ENCODE measurements around the gene UBE2G2.

Gene UBE2G2

DNA sequence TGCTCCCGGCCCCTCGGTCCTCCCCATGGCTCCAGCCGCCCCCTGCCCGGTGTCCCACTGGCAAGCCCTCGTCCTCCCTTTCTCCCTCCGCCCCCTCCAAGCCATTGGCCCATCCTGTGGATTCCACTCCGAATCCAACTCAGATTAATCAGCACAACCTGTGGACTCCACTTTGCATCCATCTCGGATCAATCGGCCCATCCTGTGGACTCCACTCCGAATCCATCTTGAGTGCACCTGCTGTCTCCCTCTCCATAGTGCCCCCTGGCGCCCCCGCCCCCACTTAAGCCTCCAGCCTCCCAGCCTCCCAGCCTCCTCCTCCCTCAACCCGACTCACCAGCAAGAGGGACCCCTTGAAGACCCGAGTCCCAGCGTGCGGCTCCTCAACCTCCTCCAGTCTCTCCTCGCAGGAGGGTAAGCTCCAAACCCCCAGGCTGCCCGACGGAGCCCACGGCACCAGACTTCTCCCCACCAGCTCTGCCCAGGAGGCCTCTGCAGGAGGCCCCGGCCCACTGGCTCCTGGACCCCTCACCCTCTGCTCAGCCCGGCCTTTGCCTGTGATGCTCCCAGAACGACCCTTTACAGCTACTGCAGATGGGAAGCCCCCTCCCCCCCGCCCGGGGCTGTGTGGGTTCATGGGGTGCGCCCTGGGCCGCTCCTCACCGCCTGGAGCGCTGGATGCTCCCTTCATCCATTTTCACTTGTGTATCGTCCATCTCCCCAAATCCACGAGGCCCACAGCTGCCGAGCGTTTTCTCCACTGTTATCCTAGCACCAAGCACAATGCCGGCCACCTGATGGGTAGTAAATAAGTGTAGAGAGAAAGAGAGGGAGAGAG is 49.6 kb downstream of the UBE2G2 start:
- DNase-seq (ENCODE audit: low read depth in 1 of 2, low spot score in 1 of 2) = no peak

DNA sequence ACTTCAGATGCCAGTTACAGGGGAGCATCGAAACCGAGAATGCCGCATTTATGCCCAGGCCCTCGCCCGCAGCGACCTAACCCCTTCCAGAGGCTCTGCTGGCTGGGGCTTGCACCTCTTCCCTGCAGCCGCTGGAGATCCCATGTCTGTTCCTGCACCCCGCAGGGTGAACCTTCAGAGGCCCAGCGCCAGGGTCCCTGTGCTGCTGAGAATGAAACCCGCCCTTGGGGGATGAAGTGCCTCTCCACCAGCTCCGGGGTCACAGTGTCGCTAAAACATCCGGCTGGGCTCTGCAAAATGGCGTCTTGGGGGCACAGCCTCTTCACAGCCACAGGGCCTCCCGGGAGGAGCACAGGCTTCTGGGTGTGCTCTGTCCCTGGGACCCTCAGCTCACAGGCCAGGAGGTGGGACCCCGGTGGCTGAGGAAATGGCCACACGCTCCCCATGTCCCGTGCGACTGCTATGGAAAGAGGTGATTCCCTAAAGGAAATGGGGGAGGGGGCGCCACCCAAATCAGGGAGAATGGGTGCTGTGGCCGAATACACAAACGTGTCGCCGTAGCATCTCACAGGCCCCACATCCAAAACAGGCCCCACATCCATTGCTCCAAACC is 50.3 kb downstream of the UBE2G2 start:
- no peak for DNase-seq (ENCODE audit: low read depth in 1 of 2, low spot score in 1 of 2)

DNA sequence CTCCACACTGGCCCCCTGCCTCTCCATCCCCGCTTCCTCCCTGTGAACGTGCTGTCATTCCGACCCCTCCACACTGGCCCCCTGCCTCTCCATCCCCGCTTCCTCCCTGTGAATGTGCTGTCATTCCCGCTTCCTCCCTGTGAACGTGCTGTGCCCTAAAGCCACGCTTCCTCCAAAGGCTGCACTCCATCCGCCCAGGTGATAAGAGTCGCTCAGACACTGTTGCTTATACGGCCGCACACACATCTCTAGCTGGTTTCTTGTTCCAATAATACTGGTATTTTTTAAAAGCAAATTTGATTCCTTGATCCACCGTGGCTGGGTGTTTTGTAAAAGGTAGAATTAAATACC is 51.0 kb downstream of the UBE2G2 start:
- no peak for DNase-seq (ENCODE audit: low read depth in 1 of 2, low spot score in 1 of 2)

DNA sequence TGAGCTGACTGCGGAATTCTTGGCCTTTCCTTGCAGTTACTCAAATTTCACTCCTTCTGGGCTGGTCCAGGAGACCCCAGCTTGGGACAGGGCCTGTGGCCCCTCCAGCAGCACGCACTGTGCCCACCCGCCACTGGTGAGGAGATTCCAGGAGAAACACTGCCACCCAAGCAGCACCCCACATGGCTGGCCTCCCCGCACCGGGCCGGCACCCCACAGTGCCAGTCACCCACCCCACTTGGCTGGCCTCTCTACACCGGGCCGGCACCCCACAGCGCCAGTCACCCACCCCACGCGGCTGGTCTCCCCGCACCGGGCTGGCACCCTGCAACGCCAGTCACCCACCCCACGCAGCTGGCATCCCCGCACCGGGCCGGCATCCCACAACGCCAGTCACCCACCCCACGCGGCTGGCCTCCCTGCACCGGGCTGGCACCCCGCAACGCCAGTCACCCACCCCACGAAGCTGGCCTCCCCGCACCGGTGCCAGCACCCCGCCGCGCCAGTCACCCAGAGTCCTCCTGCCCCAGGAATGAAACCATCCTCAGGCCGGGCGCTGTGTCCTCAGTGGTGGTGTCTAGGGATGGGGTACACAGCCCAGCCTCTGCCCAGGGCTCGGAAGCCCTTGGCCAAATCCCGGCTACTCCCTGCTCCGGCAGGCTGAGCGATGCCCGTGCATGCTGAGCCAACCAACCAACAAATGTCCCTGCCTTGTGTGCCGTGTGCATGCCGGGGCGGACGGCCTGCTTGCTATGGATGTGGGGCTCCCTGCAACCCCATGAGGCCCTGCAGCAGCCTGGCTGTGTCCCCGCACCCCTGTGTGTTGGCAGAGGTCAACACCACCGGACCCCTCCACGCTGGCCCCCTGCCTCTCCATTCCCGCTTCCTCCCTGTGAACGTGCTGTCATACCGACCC is 51.6 kb downstream of the UBE2G2 start:
- no peak for DNase-seq (ENCODE audit: low read depth in 1 of 2, low spot score in 1 of 2)

DNA sequence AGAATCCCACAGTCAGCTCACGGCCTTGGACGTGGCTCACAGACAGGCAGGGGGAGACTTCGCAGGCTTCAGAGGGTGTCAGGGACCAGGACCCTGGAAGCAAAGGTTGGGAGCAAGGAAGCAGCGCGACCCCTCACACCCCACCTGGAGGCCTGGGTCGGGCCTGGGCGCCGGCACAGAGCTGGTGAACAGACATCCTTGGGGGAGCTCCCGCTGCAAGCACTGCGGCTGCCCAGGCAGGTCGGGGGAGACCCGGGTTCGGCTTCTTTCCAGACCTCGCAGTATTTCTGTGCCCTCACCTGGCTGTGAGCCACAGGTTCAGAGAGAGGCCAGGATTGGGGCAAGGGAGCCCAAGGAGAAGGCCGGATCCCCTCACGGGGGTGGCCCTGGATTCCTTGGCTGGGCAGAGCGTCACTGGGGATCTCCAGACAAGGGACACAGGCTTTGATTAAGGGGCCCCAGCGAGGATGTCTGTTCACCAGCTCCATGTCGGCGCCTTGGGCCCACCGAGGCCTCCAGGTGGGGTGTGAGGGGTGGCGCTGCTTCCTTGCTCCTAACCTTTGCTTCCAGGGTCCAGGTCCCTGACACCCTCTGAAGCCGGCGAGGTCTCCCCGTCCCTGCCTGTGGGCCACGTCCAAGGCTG is 52.4 kb downstream of the UBE2G2 start:
- no peak for DNase-seq (ENCODE audit: low read depth in 1 of 2, low spot score in 1 of 2)

DNA sequence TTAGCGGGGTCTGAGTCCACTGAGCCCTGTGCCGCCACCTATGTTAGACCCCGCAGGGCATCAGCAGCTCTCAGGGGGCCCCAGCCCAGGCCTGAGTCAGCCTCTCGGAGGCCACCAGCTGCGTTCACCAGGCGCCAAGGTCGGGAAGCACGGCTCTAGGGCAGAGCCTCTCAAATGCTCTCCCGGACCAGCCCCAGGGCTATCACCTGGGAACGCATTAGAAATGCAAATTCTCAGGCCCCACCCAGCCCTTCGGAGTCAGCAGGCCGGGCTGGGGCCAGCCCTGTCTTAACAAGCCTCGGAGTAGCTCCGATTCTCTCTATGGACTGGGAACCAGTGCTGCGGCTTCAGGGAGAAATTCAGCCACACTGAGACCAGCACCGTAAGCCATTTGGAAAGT is 53.0 kb downstream of the UBE2G2 start:
- DNase-seq (ENCODE audit: low read depth in 1 of 2, low spot score in 1 of 2) = no peak

DNA sequence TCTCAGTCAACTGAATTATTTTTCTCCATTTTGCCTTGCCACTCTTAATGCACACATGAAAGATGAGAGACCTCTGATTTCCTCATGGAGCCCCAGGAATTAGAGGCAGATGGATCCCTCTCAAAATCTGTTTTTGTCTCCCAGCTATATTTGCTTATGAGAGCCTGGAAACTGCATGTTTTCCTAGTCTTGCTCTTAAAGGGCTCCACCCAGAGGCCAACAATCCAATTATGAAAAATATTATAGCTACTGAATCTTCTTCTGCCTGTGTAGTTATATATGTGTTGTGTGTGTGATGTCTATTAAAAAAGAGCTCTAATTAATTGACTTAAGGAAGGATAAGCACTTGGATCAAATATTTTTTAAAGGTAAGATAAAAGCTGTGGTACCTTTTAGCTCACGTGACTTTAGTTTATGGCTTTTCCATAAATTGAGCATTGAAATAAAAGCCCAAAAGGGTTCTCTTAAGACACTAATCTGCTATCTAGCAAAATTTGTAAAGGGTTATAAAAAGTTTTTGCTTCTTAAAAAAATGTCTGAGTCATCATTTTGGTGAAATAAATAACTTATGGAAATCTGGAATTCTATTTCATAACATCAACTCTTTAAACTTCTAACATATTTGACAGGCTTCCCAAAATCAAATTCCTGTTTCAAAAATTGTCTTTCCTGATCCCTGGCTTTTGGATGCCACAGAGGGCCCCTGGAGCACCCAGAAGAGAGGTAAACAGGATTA is 59.0 kb downstream of the UBE2G2 start:
- DNase-seq (ENCODE audit: low read depth in 1 of 2, low spot score in 1 of 2) = no peak

DNA sequence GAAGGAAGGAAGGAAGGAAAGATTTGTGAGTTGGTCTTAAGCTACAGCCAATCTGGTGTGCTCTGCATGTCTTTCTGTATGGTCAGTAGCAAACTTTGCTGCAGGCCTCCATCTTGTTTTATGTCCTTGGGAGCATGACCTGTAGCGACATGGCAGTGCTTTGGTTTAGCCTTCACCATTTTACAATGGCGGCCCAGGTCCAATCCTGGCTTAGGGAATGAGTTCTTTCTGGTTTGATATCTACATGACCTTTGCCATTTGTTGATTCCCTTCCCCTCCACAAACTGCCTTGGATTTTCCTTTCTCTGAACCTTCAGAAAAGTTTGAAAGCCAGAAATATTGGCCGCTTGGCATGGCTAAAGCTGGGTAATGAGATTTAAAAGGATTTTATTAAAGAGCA is 59.7 kb downstream of the UBE2G2 start:
- DNase-seq (ENCODE audit: low read depth in 1 of 2, low spot score in 1 of 2) = no peak

DNA sequence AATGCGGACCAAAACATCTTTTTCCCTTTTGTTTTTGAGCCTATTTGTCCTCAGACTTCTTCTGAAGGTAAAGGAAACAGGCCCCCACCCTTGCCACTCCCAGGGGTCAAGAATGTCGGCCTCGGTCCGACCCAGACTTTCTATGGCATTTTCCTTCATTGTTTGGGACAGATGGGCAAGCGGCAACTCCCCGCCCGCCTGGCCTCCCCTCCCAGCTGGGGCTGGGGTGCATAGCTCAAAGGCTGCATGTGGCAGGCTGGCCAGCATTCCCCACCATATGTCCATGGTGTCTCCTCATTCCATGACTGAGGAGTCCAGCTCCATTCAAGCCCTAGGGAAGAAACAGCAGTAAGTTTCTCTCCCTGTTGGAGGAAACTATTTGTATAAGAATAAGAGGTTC is 60.9 kb downstream of the UBE2G2 start:
- DNase-seq (ENCODE audit: low read depth in 1 of 2, low spot score in 1 of 2) = no peak

DNA sequence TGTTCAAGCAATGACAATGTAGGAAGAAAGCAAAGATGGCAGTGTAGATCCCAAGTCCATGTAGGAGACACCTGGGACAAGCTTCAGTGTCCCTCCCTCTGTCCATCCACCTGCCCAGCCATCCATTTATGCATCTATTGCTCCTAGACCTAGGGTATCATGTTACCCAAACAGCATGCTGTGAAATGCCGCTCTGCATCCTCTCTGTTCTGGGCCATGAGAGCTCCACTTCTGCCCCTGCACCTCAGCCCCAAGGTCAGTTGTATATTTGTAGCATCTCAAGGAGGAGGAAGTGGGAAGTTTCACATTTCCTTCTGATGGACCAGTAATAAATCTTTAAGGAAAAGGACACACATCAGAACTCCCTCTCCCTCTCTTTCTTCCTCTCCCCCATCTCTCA is 62.3 kb downstream of the UBE2G2 start:
- DNase-seq (ENCODE audit: low read depth in 1 of 2, low spot score in 1 of 2) = no peak

DNA sequence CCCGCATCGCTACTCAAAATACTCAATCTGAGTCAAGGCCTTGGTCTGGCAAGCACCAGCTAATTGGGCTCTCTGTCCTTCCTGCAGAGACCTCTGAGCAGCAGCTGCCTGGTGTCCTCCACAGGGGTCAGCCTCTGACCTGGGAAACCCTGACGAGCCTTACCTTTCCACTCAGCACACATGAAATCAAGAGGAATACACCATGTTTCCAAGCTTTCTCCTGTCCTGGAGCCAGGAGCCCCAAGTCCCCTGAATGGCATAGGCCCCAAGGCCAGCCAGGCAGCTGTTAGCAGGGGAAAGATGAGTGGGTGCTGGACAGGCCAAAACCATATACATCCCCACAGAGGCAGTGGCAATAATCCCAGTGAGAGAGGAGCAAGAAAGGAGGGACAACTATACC is 63.0 kb downstream of the UBE2G2 start:
- DNase-seq (ENCODE audit: low read depth in 1 of 2, low spot score in 1 of 2) = no peak

DNA sequence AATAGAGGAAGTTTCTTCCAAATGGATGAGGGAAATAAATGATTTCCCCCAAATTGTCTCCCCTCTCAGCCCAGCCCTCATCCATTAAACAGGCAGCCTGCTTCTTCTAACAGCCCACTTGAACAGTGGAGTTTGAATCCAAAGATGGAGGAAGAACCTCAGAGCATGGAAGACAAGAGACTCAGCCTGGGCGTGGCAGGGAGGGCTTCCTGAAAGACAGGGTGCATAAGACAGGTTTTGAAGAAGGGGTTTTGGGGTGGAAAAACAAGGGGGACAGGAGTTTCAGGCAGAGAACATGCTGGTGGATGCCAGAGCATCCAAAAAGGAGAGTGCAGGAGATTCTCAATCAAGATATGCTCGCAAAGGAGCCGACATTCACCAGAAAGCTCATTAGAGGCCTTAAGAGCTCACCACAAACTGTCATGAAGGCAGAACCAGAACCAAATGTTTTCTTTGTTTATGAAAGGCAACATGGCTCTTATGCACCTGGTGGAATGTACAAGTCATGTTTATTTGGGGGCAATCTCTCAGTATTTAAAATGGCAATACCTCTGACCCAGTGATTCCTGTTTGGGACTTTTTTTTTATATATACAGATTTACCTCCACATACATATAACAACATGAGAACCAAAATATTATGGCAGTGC is 63.8 kb downstream of the UBE2G2 start:
- no peak for DNase-seq (ENCODE audit: low read depth in 1 of 2, low spot score in 1 of 2)

DNA sequence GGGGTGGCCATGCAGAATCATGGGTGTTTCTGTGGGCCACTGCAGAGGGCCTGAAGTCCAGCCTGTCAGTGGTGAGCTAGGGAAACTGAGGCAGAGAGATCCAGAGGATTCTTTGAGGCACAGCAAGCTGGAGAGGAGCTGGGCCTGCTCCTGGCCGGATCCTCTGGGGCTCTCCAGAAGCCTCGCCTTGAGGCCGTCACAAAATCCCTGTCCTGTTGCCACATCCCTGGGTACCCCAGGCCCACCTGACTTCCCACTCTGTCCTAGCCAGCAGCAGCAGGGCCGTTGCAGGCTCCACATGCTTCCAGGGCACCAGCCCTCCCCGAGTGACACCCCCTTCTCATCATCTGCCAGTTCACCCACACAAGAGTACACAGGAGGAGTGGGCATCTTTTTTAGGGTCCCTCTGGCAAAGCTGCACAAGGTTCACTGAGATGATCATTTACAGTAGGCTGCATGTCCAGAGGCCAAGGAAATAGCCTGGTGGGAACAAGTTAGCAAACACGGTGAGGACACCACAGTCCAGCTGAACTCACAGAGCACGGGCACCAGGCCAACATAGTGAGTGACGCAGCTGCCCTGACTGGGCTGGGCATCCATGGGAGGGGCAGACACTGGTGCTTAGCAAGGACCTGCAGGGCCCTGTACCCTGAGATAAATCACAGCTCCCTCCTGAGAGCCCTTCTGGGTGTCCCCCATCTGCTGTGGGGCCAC is 65.2 kb downstream of the UBE2G2 start:
- no peak for DNase-seq (ENCODE audit: low read depth in 1 of 2, low spot score in 1 of 2)

DNA sequence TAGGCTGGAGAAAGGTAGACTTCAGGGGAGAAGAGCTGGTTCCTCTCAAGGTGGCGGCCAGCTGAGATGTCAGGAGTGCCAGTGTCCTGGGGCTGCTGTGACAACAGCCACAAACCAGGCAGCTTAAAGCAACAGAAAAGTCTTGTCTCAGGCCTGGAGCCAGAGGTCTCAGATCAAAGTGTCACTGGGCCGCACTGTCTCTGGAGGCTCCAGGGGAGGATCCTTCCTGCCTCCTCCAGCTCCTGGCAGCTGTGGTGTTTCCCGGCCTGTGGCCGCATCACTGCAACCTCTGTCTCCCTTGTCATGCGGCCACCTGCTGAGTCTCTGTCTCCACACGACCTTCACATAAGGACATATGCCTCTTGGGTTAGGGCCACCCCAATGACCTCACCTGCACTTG is 65.8 kb downstream of the UBE2G2 start:
- no peak for DNase-seq (ENCODE audit: low read depth in 1 of 2, low spot score in 1 of 2)

DNA sequence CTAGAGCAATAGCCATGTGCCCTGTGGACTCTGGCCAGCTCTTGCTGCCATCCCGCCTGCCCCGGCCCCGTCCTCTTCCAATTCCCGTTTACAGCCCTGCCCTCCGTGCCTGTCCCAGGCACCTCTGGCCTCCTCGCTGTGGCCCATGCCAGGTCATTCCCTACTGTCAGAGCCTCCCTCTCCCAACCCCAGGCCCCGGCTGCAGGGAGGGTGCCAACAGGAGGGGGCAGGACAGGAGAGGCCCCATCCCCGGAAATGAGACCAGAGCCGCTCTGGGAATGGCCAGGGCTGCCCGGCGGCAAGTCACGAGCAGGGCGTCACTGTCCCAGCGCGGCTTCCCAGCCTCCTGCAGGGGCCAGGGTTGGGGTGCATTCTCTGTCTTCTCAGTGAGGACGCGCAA is 66.8 kb downstream of the UBE2G2 start:
- no peak for DNase-seq (ENCODE audit: low read depth in 1 of 2, low spot score in 1 of 2)

DNA sequence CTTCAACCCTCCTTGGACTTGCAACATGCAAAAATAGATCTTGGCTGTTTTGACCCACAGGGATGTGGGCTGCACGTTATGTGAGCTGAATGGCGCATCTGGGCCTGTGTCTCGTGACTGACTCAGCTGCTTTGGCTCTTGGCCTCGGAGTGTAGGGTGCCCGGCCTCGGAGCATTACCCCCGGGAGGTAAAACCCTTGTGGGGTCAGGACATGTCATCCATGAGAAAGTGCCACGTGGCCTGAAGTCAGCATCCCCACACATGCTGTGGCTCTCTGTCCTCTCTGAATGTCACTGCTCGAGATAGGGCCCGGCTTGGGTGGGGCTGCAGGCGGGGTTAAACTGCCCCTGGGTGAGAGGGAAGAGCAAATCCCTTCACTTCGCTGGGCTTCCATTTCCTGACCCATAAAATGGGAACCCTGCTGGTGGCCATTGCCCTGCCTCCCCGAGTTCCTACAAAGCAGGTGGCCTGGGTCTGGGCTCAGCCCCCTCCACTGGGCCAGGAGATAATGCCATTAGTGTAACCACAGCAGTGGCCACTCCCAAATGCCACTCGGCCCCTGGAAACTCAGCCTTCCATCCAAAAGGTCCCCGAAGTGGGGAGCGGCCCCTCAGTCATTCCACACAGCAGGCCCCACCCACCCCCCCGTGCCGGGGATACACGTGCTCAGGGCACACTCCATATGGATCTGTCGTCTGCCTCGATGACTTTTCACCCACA is 67.4 kb downstream of the UBE2G2 start:
- no peak for DNase-seq (ENCODE audit: low read depth in 1 of 2, low spot score in 1 of 2)

DNA sequence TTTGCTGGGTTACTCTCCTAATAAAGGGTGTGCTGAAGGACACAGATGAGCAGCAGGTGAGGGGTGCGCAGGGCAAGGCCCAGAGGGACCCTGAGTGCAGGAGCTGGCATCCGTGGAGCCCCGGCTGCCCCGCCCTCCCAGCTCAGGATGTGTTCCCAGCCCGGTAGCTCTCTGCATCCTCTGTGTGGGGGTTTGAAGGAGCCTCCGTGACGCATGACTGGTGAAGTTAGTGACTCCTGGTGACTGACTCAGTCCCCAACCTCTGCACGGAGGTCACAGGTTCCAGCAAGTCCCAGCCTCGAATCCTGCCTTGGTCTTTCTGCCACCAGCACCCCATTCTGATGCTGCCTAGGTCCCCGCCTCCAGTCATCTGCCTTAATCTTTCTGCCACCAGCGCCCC is 68.7 kb downstream of the UBE2G2 start:
- DNase-seq (ENCODE audit: low read depth in 1 of 2, low spot score in 1 of 2) = no peak

DNA sequence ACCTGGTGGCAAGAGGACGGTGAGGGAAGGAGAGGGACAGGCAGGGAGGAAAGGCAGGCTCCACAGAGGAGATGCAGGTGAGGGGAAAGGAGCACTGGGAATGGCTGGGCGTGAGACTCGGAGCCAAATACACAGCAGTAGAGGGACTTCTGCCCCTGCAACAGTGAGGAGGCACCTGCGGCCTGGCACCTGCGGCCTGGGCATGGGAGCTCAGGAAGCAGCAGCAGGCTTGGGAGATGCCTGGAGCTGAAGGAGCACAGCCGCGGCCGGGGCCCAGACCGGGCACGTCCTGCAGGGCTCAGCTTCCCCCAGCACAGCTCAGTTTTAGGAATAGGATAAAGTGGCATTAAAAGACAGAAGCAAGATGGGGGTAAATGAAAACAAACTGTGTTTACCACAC is 69.4 kb downstream of the UBE2G2 start:
- DNase-seq (ENCODE audit: low read depth in 1 of 2, low spot score in 1 of 2) = no peak

DNA sequence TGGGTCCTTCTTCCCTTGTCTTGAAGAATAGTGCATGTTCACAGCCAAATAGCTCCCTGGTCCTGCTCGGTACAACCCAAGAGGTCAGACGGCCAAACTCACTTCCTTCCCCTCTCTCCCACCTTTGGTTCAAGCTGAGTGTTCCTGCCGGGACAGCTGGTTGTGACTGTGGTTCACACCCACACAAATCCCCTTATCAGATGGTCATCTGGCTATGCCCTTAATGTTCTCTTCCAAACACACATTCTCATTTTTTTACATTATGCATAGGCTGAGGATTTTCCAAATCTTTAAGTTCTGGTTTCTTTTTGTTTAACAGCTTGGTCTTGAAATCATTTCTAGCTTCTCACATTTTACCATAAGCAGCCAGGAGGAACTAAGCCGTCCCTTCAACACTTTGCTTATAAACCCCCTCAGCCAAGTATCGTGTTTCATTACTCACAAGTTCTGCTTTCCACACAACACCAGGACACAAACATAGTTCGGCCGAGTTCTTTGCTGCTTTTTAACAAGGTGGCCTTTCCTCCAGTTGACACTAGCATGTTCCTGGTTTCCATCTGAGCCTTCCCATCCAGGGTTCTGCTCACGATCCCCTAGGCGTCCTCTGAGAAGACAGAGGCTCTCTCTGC is 70.6 kb downstream of the UBE2G2 start:
- no peak for DNase-seq (ENCODE audit: low read depth in 1 of 2, low spot score in 1 of 2)

All from activated CD4-positive, alpha-beta T cell treated with anti-CD3 and anti-CD28 coated beads, Interleukin-2, amount 50 U/mL, for 24 hours (primary cell).